Endothelial cell of umbilical vein (primary cell): Measurements from ENCODE around the gene NGFR. TPM values are rescaled to one million over a fixed set of nuclear protein-coding genes. Genes with fewer than 3 reads are reported as not detected.

ENCODE experiments used
- BruUV-seq: library from RNA; stranded (reverse); fragments of 400-500 nt; replicated peaks from 2 replicates; lab custom pipeline; 2021; lab: Mats Ljungman, UMichigan
- CTCF ChIA-PET: fragments of 300-600, 350-600 bp; sonication (Branson Sonifier 250); formaldehyde crosslinking; loops from one replicate; lab custom pipeline; 2021; ENCODE audit warnings: antibody characterized with exemption, inconsistent platforms; lab: Charles Lee
- POLR2A ChIA-PET: fragments of 300-600, 350-600 bp; sonication (Branson Sonifier 250); formaldehyde crosslinking; loops from one replicate; lab custom pipeline; 2021; ENCODE audit warnings: antibody characterized with exemption, inconsistent platforms; lab: Charles Lee
- DNase-seq: peaks from one replicate; pipeline ENCODE4 v3.0.0-alpha.2; 2011; ENCODE audit warnings: low read depth, low spot score
- FAIRE-seq: peaks from 2 replicates; lab custom pipeline; 2011; peaks lifted over from hg19 to GRCh38; lab: Jason Lieb, UNC
- H2AFZ ChIP-seq: 2 replicates; pipeline ENCODE4 v1.6.0; 2012; ENCODE audit warnings: low read depth, low read length, control low read depth, inconsistent platforms
- H3K27ac ChIP-seq: 2 replicates; pipeline ENCODE4 v1.5.1; 2011; ENCODE audit warnings: low read depth, mild to moderate bottlenecking, control low read depth, low read length, moderate library complexity; ENCODE audit not compliant: insufficient read depth
- H3K27me3 ChIP-seq, 2 experiments: 2 replicates each; pipeline versions ENCODE4 v1.6.0 to v1.6.1; 2011; ENCODE audit warnings: low read length in 2 of 2, mixed read lengths in 1 of 2; ENCODE audit not compliant: control insufficient read depth in 2 of 2, insufficient read depth in 2 of 2
- H3K36me3 ChIP-seq, 2 experiments: 2 replicates in 1 of 2; 3 replicates in 1 of 2; pipeline ENCODE4 v1.5.1; 2011; ENCODE audit warnings: low read length in 2 of 2, mild to moderate bottlenecking in 1 of 2, moderate library complexity in 1 of 2; ENCODE audit not compliant: control insufficient read depth in 2 of 2, insufficient read depth in 2 of 2; ENCODE audit errors: extremely low read depth in 1 of 2
- H3K4me1 ChIP-seq: 3 replicates; pipeline ENCODE4 v1.5.1; 2011; ENCODE audit warnings: mild to moderate bottlenecking, low read length; ENCODE audit not compliant: control insufficient read depth, insufficient read depth; ENCODE audit errors: extremely low read depth
- H3K4me2 ChIP-seq: 2 replicates; pipeline ENCODE4 v1.6.1; 2011; ENCODE audit warnings: low read length, control low read depth, mixed read lengths; ENCODE audit not compliant: insufficient read depth
- H3K4me3 ChIP-seq, 3 experiments: fragments of 200-600 bp in 1 of 3; sonication (generic), shearing (Covaris generic) in 1 of 3; replicated peaks in 1 of 3; 2 replicates each; pipeline ENCODE4 v1.5.1; 2011 to 2016; ENCODE audit warnings: control low read depth in 3 of 3, low read length in 3 of 3, mild to moderate bottlenecking in 2 of 3, inconsistent platforms in 1 of 3, low read depth in 1 of 3, moderate library complexity in 1 of 3; ENCODE audit not compliant: insufficient read depth in 1 of 3
- H3K79me2 ChIP-seq: 2 replicates; pipeline ENCODE4 v1.6.0; 2012; ENCODE audit warnings: low read length, inconsistent platforms; ENCODE audit not compliant: control insufficient read depth, insufficient read depth
- H3K9ac ChIP-seq: replicated peaks from 2 replicates; pipeline ENCODE3; 2011; ENCODE audit warnings: low read length, control low read depth; ENCODE audit not compliant: insufficient read depth; ENCODE audit errors: extremely low read depth
- H3K9me1 ChIP-seq: replicated peaks from 3 replicates; pipeline ENCODE4 v1.6.0; 2011; ENCODE audit warnings: mild to moderate bottlenecking, low read length; ENCODE audit not compliant: control insufficient read depth, insufficient read depth; ENCODE audit errors: extremely low read depth
- H3K9me3 ChIP-seq: replicated peaks from 2 replicates; pipeline ENCODE4 v1.5.1; 2012; ENCODE audit warnings: low read length, inconsistent platforms; ENCODE audit not compliant: control insufficient read depth, insufficient read depth
- H4K20me1 ChIP-seq: replicated peaks from 2 replicates; pipeline ENCODE3; 2011; ENCODE audit warnings: mild to moderate bottlenecking, low read length; ENCODE audit not compliant: control insufficient read depth, insufficient read depth; ENCODE audit errors: extremely low read depth
- EZH2 ChIP-seq: IDR thresholded peaks from 2 replicates; pipeline ENCODE4 v1.6.1; 2012; ENCODE audit warnings: borderline replicate concordance, low read depth, mild to moderate bottlenecking, moderate library complexity, low read length, inconsistent platforms; ENCODE audit not compliant: severe bottlenecking
- FOS ChIP-seq: IDR thresholded peaks from 2 replicates; pipeline ENCODE4 v1.6.1; 2011; ENCODE audit warnings: mild to moderate bottlenecking, low read length, moderate library complexity, borderline replicate concordance; ENCODE audit not compliant: insufficient read depth
- GATA2 ChIP-seq: IDR thresholded peaks from 2 replicates; pipeline ENCODE4 v1.7.0; 2011; ENCODE audit warnings: low read depth, mild to moderate bottlenecking, moderate library complexity, mixed read lengths, low read length; ENCODE audit not compliant: insufficient read length, insufficient read depth
- JUN ChIP-seq: IDR thresholded peaks from 2 replicates; pipeline ENCODE4 v1.6.1; 2011; ENCODE audit warnings: borderline replicate concordance, low read depth; ENCODE audit not compliant: insufficient read length, insufficient read depth
- MYC ChIP-seq: IDR thresholded peaks from one replicate; pipeline ENCODE4 v1.6.1; 2011; ENCODE audit warnings: mild to moderate bottlenecking, low read depth, low read length
- POLR2A ChIP-seq: IDR thresholded peaks from 2 replicates; pipeline ENCODE4 v1.6.1; 2012; ENCODE audit warnings: low read depth, mild to moderate bottlenecking, control low read depth, low read length
- POLR2AphosphoS5 ChIP-seq: IDR thresholded peaks from 2 replicates; pipeline ENCODE4 v1.6.1; 2012; ENCODE audit warnings: low read depth, mild to moderate bottlenecking, control low read depth, low read length, moderate library complexity; ENCODE audit not compliant: insufficient read depth
- dilution Hi-C: fragments of 300-500 bp; cut with MboI; formaldehyde crosslinking; loops from one replicate; pipeline ENCODE4 v1.15.0; 2019; ENCODE audit warnings: low sequenced_read_pairs; ENCODE audit not compliant: extremely low pct_ligation_motif_present
- intact Hi-C: fragments of 100-400 bp; cut with micrococcal nuclease; formaldehyde crosslinking; loops from one replicate; pipeline ENCODE4 v1.10.0; 2022
- polyA plus RNA-seq, 4 experiments: library from polyadenylated mRNA; depleted of rRNA in 3 of 4; stranded (reverse) in 3 of 4; unstranded in 1 of 4; fragments of >200 nt; gene quantifications; 2 replicates each; pipeline versions ENCODE4 v1.2.1 to v1.2.3, GENCODE V29; 2011 to 2012; ENCODE audit warnings: missing spikeins in 1 of 4
- total RNA-seq: library from RNA; stranded (reverse); gene quantifications from 2 replicates; pipeline ENCODE4 v1.2.3, GENCODE V29; 2021
- TF ChIP-seq, protein P1 (sequence below): IDR thresholded peaks from 2 replicates; pipeline ENCODE4 v1.6.1; 2011; ENCODE audit not compliant: insufficient read depth, insufficient read length
- TF ChIP-seq, protein P2 (sequence below), 2 donors: IDR thresholded peaks; 1 replicate in 1 of 2; 2 replicates in 1 of 2; pipeline ENCODE4 v1.5.1; 2011; ENCODE audit warnings: low read length in 2 of 2, mild to moderate bottlenecking in 2 of 2, moderate library complexity in 2 of 2, control low read depth in 1 of 2, inconsistent platforms in 1 of 2, low read depth in 1 of 2; ENCODE audit not compliant: insufficient read depth in 1 of 2; ENCODE audit errors: extremely low read depth in 1 of 2

Gene NGFR
- total and polyA plus RNA-seq, 2 donors (not counting 3 experiments of a cell fraction or from before 2014, with no cell fraction given): not detected

DNA sequence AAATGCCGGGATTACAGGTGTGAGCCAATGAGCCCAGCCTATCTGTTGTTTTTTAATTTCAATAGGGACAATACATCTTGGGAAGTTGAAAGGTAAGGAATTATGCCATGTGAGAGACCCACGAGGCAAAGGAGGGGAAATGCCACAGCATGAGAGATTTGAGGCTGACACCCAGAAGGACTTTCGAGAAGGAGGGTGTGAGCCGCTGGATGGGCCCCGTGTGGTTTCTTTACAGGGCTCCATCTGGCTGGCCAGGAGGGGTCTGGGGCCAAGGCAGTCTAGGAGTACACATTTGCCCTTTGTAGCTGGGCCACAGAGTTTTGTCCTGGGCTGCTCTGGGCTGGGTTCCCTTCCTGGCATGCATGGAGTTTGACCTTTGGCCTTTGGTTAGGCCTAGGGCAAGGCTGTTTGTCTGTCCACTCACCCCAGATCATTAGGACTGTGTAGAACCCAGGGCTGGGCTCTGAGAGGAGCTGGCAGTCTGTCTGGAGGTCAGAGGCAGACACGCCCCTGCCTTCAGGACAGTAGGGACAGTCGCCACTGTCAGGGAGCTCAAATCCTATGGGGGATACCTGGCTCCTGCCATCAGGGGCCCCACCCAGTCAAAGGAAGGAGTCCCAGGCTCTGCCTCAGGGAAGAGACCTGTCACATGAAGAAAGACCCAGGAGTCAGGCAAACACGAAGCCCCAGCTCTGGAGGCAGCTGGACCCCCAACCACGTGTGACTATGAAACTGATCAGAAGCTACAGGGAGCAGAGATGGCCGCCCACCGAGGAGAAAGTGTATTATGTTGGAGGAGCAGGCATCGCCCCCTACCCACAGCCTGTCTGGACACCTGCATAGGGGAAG lies 56.4 kb downstream of the NGFR start:
- no peaks in the 10 kb centered on the region for H3K79me2 ChIP-seq
- no peak overlapping the region for H2AFZ ChIP-seq
- H3K27ac ChIP-seq: no peak overlapping the region
- no peak overlapping the region for H3K9ac ChIP-seq
- H3K27me3 ChIP-seq: no peaks in the 10 kb centered on the region
- FAIRE-seq (no peak), DNase-seq (no peak)
- TF ChIP-seq FOS (no peak), EZH2 (no peak), GATA2 (no peak), JUN (no peak), POLR2A (no peak), MYC (no peak), POLR2AphosphoS5 (no peak)
- TF ChIP-seq, protein P1, sequence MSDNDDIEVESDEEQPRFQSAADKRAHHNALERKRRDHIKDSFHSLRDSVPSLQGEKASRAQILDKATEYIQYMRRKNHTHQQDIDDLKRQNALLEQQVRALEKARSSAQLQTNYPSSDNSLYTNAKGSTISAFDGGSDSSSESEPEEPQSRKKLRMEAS: no peak
- TF ChIP-seq, protein P2, sequence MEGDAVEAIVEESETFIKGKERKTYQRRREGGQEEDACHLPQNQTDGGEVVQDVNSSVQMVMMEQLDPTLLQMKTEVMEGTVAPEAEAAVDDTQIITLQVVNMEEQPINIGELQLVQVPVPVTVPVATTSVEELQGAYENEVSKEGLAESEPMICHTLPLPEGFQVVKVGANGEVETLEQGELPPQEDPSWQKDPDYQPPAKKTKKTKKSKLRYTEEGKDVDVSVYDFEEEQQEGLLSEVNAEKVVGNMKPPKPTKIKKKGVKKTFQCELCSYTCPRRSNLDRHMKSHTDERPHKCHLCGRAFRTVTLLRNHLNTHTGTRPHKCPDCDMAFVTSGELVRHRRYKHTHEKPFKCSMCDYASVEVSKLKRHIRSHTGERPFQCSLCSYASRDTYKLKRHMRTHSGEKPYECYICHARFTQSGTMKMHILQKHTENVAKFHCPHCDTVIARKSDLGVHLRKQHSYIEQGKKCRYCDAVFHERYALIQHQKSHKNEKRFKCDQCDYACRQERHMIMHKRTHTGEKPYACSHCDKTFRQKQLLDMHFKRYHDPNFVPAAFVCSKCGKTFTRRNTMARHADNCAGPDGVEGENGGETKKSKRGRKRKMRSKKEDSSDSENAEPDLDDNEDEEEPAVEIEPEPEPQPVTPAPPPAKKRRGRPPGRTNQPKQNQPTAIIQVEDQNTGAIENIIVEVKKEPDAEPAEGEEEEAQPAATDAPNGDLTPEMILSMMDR (IDR thresholded peaks at IDR 0.05; ENCODE audit: extremely low read depth in 1 of 2, insufficient read depth in 1 of 2, low read depth in 1 of 2, low read length in 2 of 2): no peak
- H3K9me3 ChIP-seq: no peaks in the 10 kb centered on the region
- intact Hi-C loops: no loop called here
- ChIA-PET CTCF (interaction anchor here (2.4 kb wide), 1 partner anchor 144 kb away, joined by 9 read pairs; no protein-coding TSS in a partner anchor), POLR2A (interaction anchor here (0.7 kb wide), 1 partner anchor 794 kb away, joined by 7 read pairs; no protein-coding TSS in a partner anchor)
- no peak overlapping the region for H3K4me2 ChIP-seq
- H3K36me3 ChIP-seq: no peaks in the 10 kb centered on the region
- dilution Hi-C loops: no loop called here
- BruUV-seq: no TSS peak
- H3K4me1 ChIP-seq: peaks cover 2% of the 10 kb centered on the region
- no peaks in the 10 kb centered on the region for H3K9me1 ChIP-seq
- no peak overlapping the region for H3K4me3 ChIP-seq
- H4K20me1 ChIP-seq: no peaks in the 10 kb centered on the region
